HepG2 (cell line): ENCODE measurements around the gene SLC25A51. TPM values are rescaled to one million over a fixed set of nuclear protein-coding genes. Genes with fewer than 3 reads are reported as not detected.

Experiments
- ATAC-seq: fragments of 200-7000 bp; cut with Tn5 transposase; 3 replicates; pipeline ENCODE4 v1.9.1; 2020; ENCODE audit warnings: mild to moderate bottlenecking, moderate library complexity
- BruUV-seq: library from RNA; stranded (reverse); fragments of 400-500 nt; replicated peaks from 2 replicates; lab custom pipeline; 2021; lab: Mats Ljungman, UMichigan
- CTCF ChIA-PET: fragments of 300-600 bp; formaldehyde crosslinking; extraction: SDS; loops from one replicate; lab custom pipeline; 2021; ENCODE audit warnings: low total read pairs, inconsistent platforms, low intra/inter-chr PET ratio; lab: Yijun Ruan, JAX
- POLR2A ChIA-PET: fragments of 350-600 bp; sonication (Branson Sonifier 250); formaldehyde crosslinking; loops from one replicate; lab custom pipeline; 2020; ENCODE audit warnings: antibody characterized with exemption, inconsistent platforms; lab: Yijun Ruan, JAX
- DNase-seq: peaks from one replicate; pipeline ENCODE4 v3.0.0-alpha.2; 2015; ENCODE audit warnings: low spot score
- FAIRE-seq: peaks from 3 replicates; lab custom pipeline; 2011; peaks lifted over from hg19 to GRCh38; lab: Jason Lieb, UNC
- H2AFZ ChIP-seq: one replicate; pipeline ENCODE4 v1.6.1; 2011; ENCODE audit warnings: low read length, inconsistent platforms
- H3K27ac ChIP-seq: fragments of 300-600 bp; 3 replicates; pipeline ENCODE4 v1.8.0; 2011; ENCODE audit warnings: mixed run types, mild to moderate bottlenecking, mixed read lengths, low read length, inconsistent platforms; ENCODE audit not compliant: insufficient read depth; ENCODE audit errors: extremely low read length
- H3K27me3 ChIP-seq, 2 experiments: fragments of 200-600 bp in 1 of 2; 2 replicates in 1 of 2; 3 replicates in 1 of 2; pipeline versions ENCODE4 v1.6.0 to v1.8.0; 2011; ENCODE audit warnings: low read length in 2 of 2, mild to moderate bottlenecking in 2 of 2, moderate library complexity in 2 of 2, inconsistent platforms in 1 of 2; ENCODE audit not compliant: insufficient read depth in 2 of 2, control insufficient read depth in 1 of 2
- H3K36me3 ChIP-seq, 2 experiments: fragments of 200-600 bp in 1 of 2; replicated peaks in 1 of 2; 2 replicates in 1 of 2; 3 replicates in 1 of 2; pipeline versions ENCODE4 v1.5.1 to v1.8.0; 2011; ENCODE audit warnings: low read length in 2 of 2, inconsistent platforms in 1 of 2; ENCODE audit not compliant: insufficient read depth in 2 of 2, control insufficient read depth in 1 of 2
- H3K4me1 ChIP-seq: 2 replicates; pipeline ENCODE4 v1.5.1; 2012; ENCODE audit warnings: low read length, inconsistent platforms; ENCODE audit not compliant: insufficient read depth
- H3K4me2 ChIP-seq: 2 replicates; pipeline ENCODE4 v1.6.0; 2011; ENCODE audit warnings: low read depth, low read length, inconsistent platforms
- H3K4me3 ChIP-seq, 3 experiments: fragments of 200-600 bp in 1 of 3; sonication (generic), shearing (Covaris generic) in 1 of 3; replicated peaks in 1 of 3; 2 replicates each; pipeline ENCODE4 v1.5.1; 2011 to 2016; ENCODE audit warnings: low read length in 3 of 3, inconsistent platforms in 2 of 3, low read depth in 2 of 3, mild to moderate bottlenecking in 2 of 3, control low read depth in 1 of 3, mixed read lengths in 1 of 3; ENCODE audit not compliant: insufficient read depth in 1 of 3
- H3K79me2 ChIP-seq: one replicate; pipeline ENCODE4 v1.6.1; 2011; ENCODE audit warnings: low read length, inconsistent platforms; ENCODE audit not compliant: insufficient read depth
- H3K9ac ChIP-seq: 2 replicates; pipeline ENCODE4 v1.6.0; 2011; ENCODE audit warnings: mild to moderate bottlenecking, low read depth, low read length, inconsistent platforms; ENCODE audit not compliant: insufficient read depth
- H3K9me3 ChIP-seq: 2 replicates; pipeline ENCODE4 v1.5.1; 2012; ENCODE audit warnings: mild to moderate bottlenecking, low read length
- H4K20me1 ChIP-seq: 2 replicates; pipeline ENCODE4 v1.6.0; 2011; ENCODE audit warnings: inconsistent platforms, mild to moderate bottlenecking, low read length, moderate library complexity; ENCODE audit not compliant: insufficient read depth
- ATF6 ChIP-seq: sonication (generic); formaldehyde crosslinking; conservative IDR thresholded peaks from 2 replicates; pipeline ENCODE4 v1.4.0; 2020; ENCODE audit warnings: missing genetic modification reagents
- DPF2 ChIP-seq: sonication (generic); formaldehyde crosslinking; IDR thresholded peaks from 2 replicates; pipeline ENCODE4 v1.4.0; 2020; ENCODE audit warnings: mild to moderate bottlenecking, low read depth, missing genetic modification reagents, borderline replicate concordance
- MAFF ChIP-seq: IDR thresholded peaks from 2 replicates; pipeline ENCODE4 v1.6.1; 2011; ENCODE audit warnings: low read depth, low read length, improper control_type of control experiment
- MAFG ChIP-seq: sonication (generic); formaldehyde crosslinking; IDR thresholded peaks from 2 replicates; pipeline ENCODE4 v1.5.1; 2020; ENCODE audit warnings: mild to moderate bottlenecking, missing genetic modification reagents
- MAFK ChIP-seq, 2 experiments: IDR thresholded peaks in 1 of 2; conservative IDR thresholded peaks in 1 of 2; 2 replicates each; pipeline ENCODE4 v1.6.1; 2011; ENCODE audit warnings: improper control_type of control experiment in 2 of 2, low read length in 2 of 2
- RARA ChIP-seq: IDR thresholded peaks from 2 replicates; pipeline ENCODE4 v1.6.1; 2016; ENCODE audit warnings: missing genetic modification reagents, missing compliant biosample characterization
- REPIN1 ChIP-seq: sonication (generic); formaldehyde crosslinking; IDR thresholded peaks from 2 replicates; pipeline ENCODE4 v1.8.0; 2022; ENCODE audit warnings: missing genetic modification reagents, low read depth, mild to moderate bottlenecking, borderline replicate concordance
- TRIM24 ChIP-seq: sonication (generic); formaldehyde crosslinking; IDR thresholded peaks from 2 replicates; pipeline ENCODE4 v1.8.0; 2022; ENCODE audit warnings: mild to moderate bottlenecking, missing genetic modification reagents
- ZBTB21 ChIP-seq: sonication (generic); formaldehyde crosslinking; IDR thresholded peaks from 2 replicates; pipeline ENCODE4 v1.4.0; 2020; ENCODE audit warnings: missing genetic modification reagents
- ZNF24 ChIP-seq: fragments of 450-650 bp; IDR thresholded peaks from 2 replicates; pipeline ENCODE4 v1.6.1; 2017; ENCODE audit warnings: antibody characterized with exemption, mild to moderate bottlenecking
- ZNF264 ChIP-seq: sonication (generic); formaldehyde crosslinking; IDR thresholded peaks from 2 replicates; pipeline ENCODE4 v1.4.0; 2020; ENCODE audit warnings: missing genetic modification reagents
- ZNF282 ChIP-seq: fragments of 450-650 bp; IDR thresholded peaks from 2 replicates; pipeline ENCODE4 v1.6.1; 2018; ENCODE audit not compliant: partially characterized antibody
- ZNF33B ChIP-seq: sonication (generic); formaldehyde crosslinking; IDR thresholded peaks from 2 replicates; pipeline ENCODE4 v1.5.1; 2020; ENCODE audit warnings: mild to moderate bottlenecking, missing genetic modification reagents
- ZNF414 ChIP-seq: sonication (generic); formaldehyde crosslinking; IDR thresholded peaks from 2 replicates; pipeline ENCODE4 v1.5.0; 2020; ENCODE audit warnings: missing genetic modification reagents
- ZNF431 ChIP-seq: sonication (generic); formaldehyde crosslinking; IDR thresholded peaks from 2 replicates; pipeline ENCODE4 v1.9.0; 2022; ENCODE audit warnings: missing genetic modification reagents, low read depth, mild to moderate bottlenecking, borderline replicate concordance
- ZNF597 ChIP-seq: sonication (generic); formaldehyde crosslinking; IDR thresholded peaks from 2 replicates; pipeline ENCODE4 v1.5.0; 2020; ENCODE audit warnings: missing genetic modification reagents
- ZNF780A ChIP-seq: sonication (generic); formaldehyde crosslinking; IDR thresholded peaks from 2 replicates; pipeline ENCODE4 v1.8.0; 2022; ENCODE audit warnings: mild to moderate bottlenecking, missing genetic modification reagents, moderate library complexity
- ZNF781 ChIP-seq: sonication (generic); formaldehyde crosslinking; IDR thresholded peaks from 2 replicates; pipeline ENCODE4 v1.5.1; 2020; ENCODE audit warnings: borderline replicate concordance, mild to moderate bottlenecking, missing genetic modification reagents; ENCODE audit errors: not compliant biosample characterization
- WGBS: methylation state at CpG from one replicate; pipeline ENCODE4 v1.1.6; 2017; ENCODE audit warnings: low lambda C conversion rate; 5-methylcytosine and 5-hydroxymethylcytosine counted together
- in situ Hi-C: cut with HindIII; loops from 2 replicates; pipeline ENCODE4 v1.10.0; 2017; ENCODE audit warnings: low pct_unique_long_range_greater_than_20kb; ENCODE audit not compliant: extremely low pct_ligation_motif_present
- intact Hi-C: fragments of 100-400 bp; cut with micrococcal nuclease; formaldehyde crosslinking; loops from one replicate; pipeline ENCODE4 v1.10.0; 2022; ENCODE audit not compliant: unreplicated experiment
- polyA plus RNA-seq, 8 experiments: library from polyadenylated mRNA; depleted of rRNA in 3 of 8; stranded (reverse) in 7 of 8; unstranded in 1 of 8; fragments of >200 nt; fragmentation: Illumina TruSeq in 4 of 8; extraction: Trizol in 4 of 8; gene quantifications; 2 replicates each; pipeline versions ENCODE4 v1.2.1 to v1.2.3, GENCODE V29; 2011 to 2016; ENCODE audit warnings: low read depth in 4 of 8, missing spikeins in 1 of 8, mixed read lengths in 1 of 8; ENCODE audit not compliant: insufficient read depth in 1 of 8
- total RNA-seq, 5 experiments: library from RNA; depleted of rRNA; stranded (reverse); fragments of >200 nt; fragmentation: Illumina TruSeq; extraction: Trizol; gene quantifications; 2 replicates each; pipeline ENCODE4 v1.2.3, GENCODE V29; 2016; ENCODE audit warnings: low read depth in 1 of 5

Gene SLC25A51
- total and polyA plus RNA-seq, 2 of the 13 experiments (the other 11 are each of a cell fraction or from before 2014, with no cell fraction given) = 14.6 to 37.7 TPM

GRCh38 chr9:37902796-37903646 is 906 bp downstream of the SLC25A51 start:
- peak; percentile 12 for FAIRE-seq

More at GRCh38 chr9:37902796-37903646, 906 bp downstream of the SLC25A51 start:
- POLR2A ChIA-PET = interaction anchor here (0.6 to 1.7 kb wide), 5 partner anchors 10 to 418 kb away, joined by 3 to 5 read pairs (median 3); no protein-coding TSS in a partner anchor
- Histone ChIP-seq H3K9me3 (no peaks in the 10 kb centered on the region), H3K9ac (peak overlapping the region; percentile 84), H3K4me3 (peak overlapping the region; percentile 77 to 94 (median 90)), H3K36me3 (peaks cover 2 to 9% of the 10 kb centered on the region in 2 experiments; a peak in 3 of 5 replicates), H3K79me2 (peaks cover 22% of the 10 kb centered on the region), H3K4me1 (peaks cover 45% of the 10 kb centered on the region), H2AFZ (no peak overlapping the region), H3K4me2 (peak overlapping the region; percentile 95), H4K20me1 (no peaks in the 10 kb centered on the region), H3K27ac (peak overlapping the region; percentile 72), H3K27me3 (no peaks in the 10 kb centered on the region; a peak in 1 of 5 replicates)
- DNase-seq (peak; percentile 27), ATAC-seq (peak; percentile 9)
- in situ Hi-C loops = loop anchor here (10.0 to 25.0 kb wide), 3 partner anchors 352 to 452 kb away; partner anchors contain the start of gene POLR1E
- no TSS peak for BruUV-seq
- CTCF ChIA-PET = no interaction called here
- intact Hi-C loops = loop anchor here (1.0 to 5.0 kb wide), 3 partner anchors 101 to 416 kb away; partner anchors contain the start of genes EXOSC3 and POLR1E
- TF ChIP-seq ZNF781 = no peak
- TF ChIP-seq ZNF33B (CRISPR knock-in tag) = 0 out of 2 replicates have a peak, but pooled peaks have one; percentile 6
- TF ChIP-seq ZNF431 = no peak
- no peak for TF ChIP-seq TRIM24 (CRISPR knock-in tag)
- TF ChIP-seq DPF2 (CRISPR knock-in tag) = no peak
- 0 out of 2 replicates have a peak, but pooled peaks have one; percentile 23 for TF ChIP-seq ZNF780A (CRISPR knock-in tag)
- no peak for TF ChIP-seq ZNF282
- peak; percentile 92 for TF ChIP-seq MAFF
- 0 out of 2 replicates have a peak, but pooled peaks have one; percentile 25 for TF ChIP-seq ZBTB21
- no peak for TF ChIP-seq ZNF414 (CRISPR knock-in tag)
- peak; percentile 93 for TF ChIP-seq MAFK (conservative IDR thresholded peaks at IDR 0.05 in 1 of 2, IDR thresholded peaks at IDR 0.05 in 1 of 2; ENCODE audit: low read length in 2 of 2)
- TF ChIP-seq RARA (CRISPR knock-in tag) = no peak
- no peak for TF ChIP-seq REPIN1 (CRISPR knock-in tag)
- 0 out of 2 replicates have a peak, but pooled peaks have one; percentile 3 for TF ChIP-seq ZNF264
- no peak for TF ChIP-seq ZNF597 (CRISPR knock-in tag)
- no peak for TF ChIP-seq ZNF24
- TF ChIP-seq ATF6 (CRISPR knock-in tag) = no peak
- TF ChIP-seq MAFG (CRISPR knock-in tag) = peak; percentile 26; the same call in 1 of the 2 replicates
- WGBS = 3% methylated on average over 8 of the region's 17 CpGs
